Stimulated activated CD8-positive, alpha-beta memory T cell treated with anti-CD3 and anti-CD28 coated beads, Interleukin-15, amount 100 ng/mL, for 1 hour (primary cell): Measurements from ENCODE around the gene PLEKHH1.
"Not testable (repeated sequence)": the region's sequence is repeated elsewhere in the genome, so short reads cannot be mapped to it uniquely, and the experiment has no call there.

Experiments used
- DNase-seq: peaks from one replicate; pipeline ENCODE4 v3.0.0-alpha.2; 2020; ENCODE audit warnings: low read depth

PLEKHH1 gene

GRCh38 chr14:67583711-67584644, 50.9 kb downstream of the PLEKHH1 start:
- no peak for DNase-seq

GRCh38 chr14:67584978-67585377, 51.9 kb downstream of the PLEKHH1 start:
- DNase-seq: no peak

GRCh38 chr14:67586369-67586768, 53.3 kb downstream of the PLEKHH1 start:
- DNase-seq: no peak

GRCh38 chr14:67589204-67589770, 56.2 kb downstream of the PLEKHH1 start:
- no peak for DNase-seq

GRCh38 chr14:67593650-67594049, 60.6 kb downstream of the PLEKHH1 start:
- not testable (repeated sequence) for DNase-seq

GRCh38 chr14:67595392-67595791, 62.3 kb downstream of the PLEKHH1 start:
- no peak for DNase-seq

GRCh38 chr14:67599698-67600561, 66.8 kb downstream of the PLEKHH1 start, which contains the start of gene PIGH:
Gene PIGH (minus strand): TSS chr14:67600268. CDS start chr14:67600203, 65 bp downstream.
- DNase-seq: peak; percentile 90

GRCh38 chr14:67600562-67600974, 67.5 kb downstream of the PLEKHH1 start:
- DNase-seq: not testable (repeated sequence)

- DNase-seq: no peak
These were observed 69.0 kb downstream of the PLEKHH1 start for GRCh38 chr14:67602076-67602475.

GRCh38 chr14:67602995-67603545, 70.0 kb downstream of the PLEKHH1 start:
- DNase-seq: no peak

- DNase-seq: no peak
These were observed 74.6 kb downstream of the PLEKHH1 start for GRCh38 chr14:67607646-67608045.

- DNase-seq: no peak
These were observed 76.7 kb downstream of the PLEKHH1 start for GRCh38 chr14:67609642-67610310.

- no peak for DNase-seq
These were observed 77.4 kb downstream of the PLEKHH1 start for GRCh38 chr14:67610491-67610890.

- DNase-seq: no peak
These were observed 85.5 kb downstream of the PLEKHH1 start for GRCh38 chr14:67618617-67619063.

- peak; percentile 94 for DNase-seq
These were observed 86.5 kb downstream of the PLEKHH1 start, which contains the start of gene ARG2 for GRCh38 chr14:67619446-67620216. Gene ARG2 (plus strand): TSS chr14:67619920. CDS start chr14:67619978, 58 bp downstream.

- no peak for DNase-seq
These were observed 87.2 kb downstream of the PLEKHH1 start for GRCh38 chr14:67620217-67620785.

GRCh38 chr14:67622675-67623074, 89.6 kb downstream of the PLEKHH1 start:
- no peak for DNase-seq

GRCh38 chr14:67623114-67623513, 90.0 kb downstream of the PLEKHH1 start:
- DNase-seq: no peak

- DNase-seq: not testable (repeated sequence)
These were observed 93.0 kb downstream of the PLEKHH1 start for GRCh38 chr14:67626131-67626530.

GRCh38 chr14:67627519-67627918, 94.4 kb downstream of the PLEKHH1 start:
- no peak for DNase-seq
